Hepatocyte (in vitro differentiated cells): ENCODE data around the gene PGM1. TPM values are rescaled to one million over a fixed set of nuclear protein-coding genes. Genes with fewer than 3 reads are reported as not detected.

ENCODE experiments used
- DNase-seq: peaks from one replicate; pipeline ENCODE4 v3.0.0-alpha.2; 2016; ENCODE audit warnings: low spot score
- H2AFZ ChIP-seq: fragments of 200-600 bp; sonication (generic); 2 replicates; pipeline ENCODE4 v1.6.0; 2016; ENCODE audit warnings: antibody characterized with exemption, mild to moderate bottlenecking
- H3K27ac ChIP-seq: fragments of 200-600 bp; sonication (generic); 2 replicates; pipeline ENCODE4 v1.5.1; 2016; ENCODE audit warnings: mild to moderate bottlenecking
- H3K27me3 ChIP-seq: fragments of 200-600 bp; sonication (generic); 2 replicates; pipeline ENCODE4 v1.6.1; 2016
- H3K36me3 ChIP-seq: fragments of 200-600 bp; sonication (generic); replicated peaks from 2 replicates; pipeline ENCODE4 v1.5.1; 2016; ENCODE audit warnings: low read depth; ENCODE audit not compliant: insufficient read depth
- H3K4me1 ChIP-seq: fragments of 200-600 bp; sonication (generic); 2 replicates; pipeline ENCODE4 v1.5.1; 2016; ENCODE audit warnings: mild to moderate bottlenecking, moderate library complexity; ENCODE audit not compliant: insufficient read depth
- H3K4me2 ChIP-seq: fragments of 200-600 bp; sonication (generic); 2 replicates; pipeline ENCODE4 v1.6.0; 2016
- H3K4me3 ChIP-seq: fragments of 200-600 bp; sonication (generic); 2 replicates; pipeline ENCODE4 v1.5.1; 2016; ENCODE audit warnings: mild to moderate bottlenecking
- H3K79me2 ChIP-seq: fragments of 200-600 bp; sonication (generic); 2 replicates; pipeline ENCODE4 v1.6.0; 2017; ENCODE audit warnings: mild to moderate bottlenecking
- H3K9me2 ChIP-seq: fragments of 200-600 bp; sonication (generic); replicated peaks from 2 replicates; pipeline ENCODE4 v1.6.0; 2017; ENCODE audit warnings: mild to moderate bottlenecking; ENCODE audit not compliant: insufficient read depth
- H3K9me3 ChIP-seq: fragments of 200-600 bp; sonication (generic); 2 replicates; pipeline ENCODE4 v1.5.1; 2016; ENCODE audit warnings: low read depth, mild to moderate bottlenecking
- H4K20me1 ChIP-seq: fragments of 200-600 bp; sonication (generic); 2 replicates; pipeline ENCODE4 v1.6.0; 2016; ENCODE audit warnings: mild to moderate bottlenecking; ENCODE audit not compliant: insufficient read depth, poor library complexity, severe bottlenecking
- CTCF ChIP-seq: fragments of 200-600 bp; sonication (generic); IDR thresholded peaks from 2 replicates; pipeline ENCODE4 v1.5.1; 2016; ENCODE audit warnings: antibody characterized with exemption, mild to moderate bottlenecking; ENCODE audit not compliant: poor library complexity
- EZH2 ChIP-seq: fragments of 200-600 bp; sonication (generic); IDR thresholded peaks from 2 replicates; pipeline ENCODE4 v1.6.1; 2016; ENCODE audit warnings: antibody characterized with exemption, mild to moderate bottlenecking, borderline replicate concordance
- EZH2phosphoT487 ChIP-seq: fragments of 200-600 bp; sonication (generic); IDR thresholded peaks from one replicate; pipeline ENCODE4 v1.6.1; 2018; ENCODE audit warnings: antibody characterized with exemption, mild to moderate bottlenecking, low read depth, moderate library complexity; ENCODE audit not compliant: unreplicated experiment, severe bottlenecking
- WGBS: methylation state at CpG from one replicate; pipeline ENCODE4 v1.1.6; 2016; ENCODE audit warnings: low lambda C conversion rate; ENCODE audit errors: missing lambda C conversion rate; 5-methylcytosine and 5-hydroxymethylcytosine counted together
- polyA plus RNA-seq: library from polyadenylated mRNA; unstranded; fragments of >200 nt; fragmentation: Nextera tagmentation; extraction: Ambion mirVana; gene quantifications from 2 replicates; pipeline ENCODE4 v1.2.1, GENCODE V29; 2016
- total RNA-seq: library from RNA; depleted of rRNA; stranded (reverse); fragments of >200 nt; gene quantifications from 2 replicates; pipeline ENCODE4 v1.2.3, GENCODE V29; 2014

PGM1 gene
- total and polyA plus RNA-seq, 2 experiments from 2014 or later, result 85.0 to 88.9 TPM

GRCh38 chr1:63628607-63629006 lies 35.4 kb downstream of the PGM1 start:
- 83% methylated on average over 1 of the region's 1 CpG for WGBS
- no peak overlapping the region for H3K4me3 ChIP-seq
- H3K27ac ChIP-seq, result no peak overlapping the region
- no peaks in the 10 kb centered on the region for H4K20me1 ChIP-seq
- TF ChIP-seq EZH2phosphoT487 (no peak), CTCF (no peak), EZH2 (no peak)
- H3K79me2 ChIP-seq, result no peaks in the 10 kb centered on the region
- no peaks in the 10 kb centered on the region for H3K9me2 ChIP-seq
- no peaks in the 10 kb centered on the region for H3K9me3 ChIP-seq
- no peak overlapping the region for H2AFZ ChIP-seq
- no peak overlapping the region for H3K4me2 ChIP-seq
- H3K27me3 ChIP-seq, result no peaks in the 10 kb centered on the region
- H3K4me1 ChIP-seq, result peaks cover 13% of the 10 kb centered on the region
- H3K36me3 ChIP-seq, result no peaks in the 10 kb centered on the region
- no peak for DNase-seq

GRCh38 chr1:63630238-63630637 lies 37.0 kb downstream of the PGM1 start:
- peaks cover 9% of the 10 kb centered on the region for H3K4me1 ChIP-seq
- TF ChIP-seq EZH2phosphoT487, result no peak
- TF ChIP-seq CTCF, result no peak
- no peak for TF ChIP-seq EZH2
- H2AFZ ChIP-seq, result no peak overlapping the region
- no peaks in the 10 kb centered on the region for H3K79me2 ChIP-seq
- no peak overlapping the region for H3K27ac ChIP-seq
- no peak overlapping the region for H3K4me3 ChIP-seq
- no peaks in the 10 kb centered on the region for H3K36me3 ChIP-seq
- H4K20me1 ChIP-seq, result no peaks in the 10 kb centered on the region
- WGBS, result 83% methylated on average over 4 of the region's 4 CpGs
- no peaks in the 10 kb centered on the region for H3K27me3 ChIP-seq
- no peaks in the 10 kb centered on the region for H3K9me3 ChIP-seq
- no peak overlapping the region for H3K4me2 ChIP-seq
- no peak for DNase-seq
- H3K9me2 ChIP-seq, result no peaks in the 10 kb centered on the region

- Histone ChIP-seq H3K36me3 (no peaks in the 10 kb centered on the region), H3K9me3 (no peaks in the 10 kb centered on the region), H2AFZ (no peak overlapping the region), H3K4me1 (peaks cover 5% of the 10 kb centered on the region), H3K27me3 (no peaks in the 10 kb centered on the region), H3K4me2 (no peak overlapping the region), H3K9me2 (no peaks in the 10 kb centered on the region), H3K4me3 (no peak overlapping the region), H3K79me2 (no peaks in the 10 kb centered on the region), H3K27ac (no peak overlapping the region), H4K20me1 (no peaks in the 10 kb centered on the region)
- no peak for DNase-seq
- WGBS, result 78% methylated on average over 1 of the region's 1 CpG
- no peak for TF ChIP-seq CTCF
- TF ChIP-seq EZH2, result no peak
- no peak for TF ChIP-seq EZH2phosphoT487
Observed at GRCh38 chr1:63630666-63631065, 37.5 kb downstream of the PGM1 start.

- no peaks in the 10 kb centered on the region for H3K9me2 ChIP-seq
- no peak for TF ChIP-seq EZH2
- TF ChIP-seq EZH2phosphoT487, result no peak
- no peak for TF ChIP-seq CTCF
- no peak overlapping the region for H3K27ac ChIP-seq
- no peaks in the 10 kb centered on the region for H3K36me3 ChIP-seq
- H3K9me3 ChIP-seq, result no peaks in the 10 kb centered on the region
- no peaks in the 10 kb centered on the region for H3K4me1 ChIP-seq
- H3K79me2 ChIP-seq, result no peaks in the 10 kb centered on the region
- WGBS, result 98% methylated on average over 5 of the region's 5 CpGs
- no peak overlapping the region for H3K4me2 ChIP-seq
- no peak overlapping the region for H3K4me3 ChIP-seq
- no peaks in the 10 kb centered on the region for H3K27me3 ChIP-seq
- H4K20me1 ChIP-seq, result no peaks in the 10 kb centered on the region
- H2AFZ ChIP-seq, result no peak overlapping the region
- DNase-seq, result no peak
Observed at GRCh38 chr1:63632110-63632509, 38.9 kb downstream of the PGM1 start.
